Measurements from ENCODE around the gene PARD6G. TPM values are rescaled to one million over a fixed set of nuclear protein-coding genes. Genes with fewer than 3 reads are reported as not detected.
"Not testable (repeated sequence)": the region's sequence is repeated elsewhere in the genome, so short reads cannot be mapped to it uniquely, and the experiment has no call there.

Gene PARD6G
- total RNA-seq, 2 donors from 2014 or later = 2.6 to 3.1 TPM

DNA sequence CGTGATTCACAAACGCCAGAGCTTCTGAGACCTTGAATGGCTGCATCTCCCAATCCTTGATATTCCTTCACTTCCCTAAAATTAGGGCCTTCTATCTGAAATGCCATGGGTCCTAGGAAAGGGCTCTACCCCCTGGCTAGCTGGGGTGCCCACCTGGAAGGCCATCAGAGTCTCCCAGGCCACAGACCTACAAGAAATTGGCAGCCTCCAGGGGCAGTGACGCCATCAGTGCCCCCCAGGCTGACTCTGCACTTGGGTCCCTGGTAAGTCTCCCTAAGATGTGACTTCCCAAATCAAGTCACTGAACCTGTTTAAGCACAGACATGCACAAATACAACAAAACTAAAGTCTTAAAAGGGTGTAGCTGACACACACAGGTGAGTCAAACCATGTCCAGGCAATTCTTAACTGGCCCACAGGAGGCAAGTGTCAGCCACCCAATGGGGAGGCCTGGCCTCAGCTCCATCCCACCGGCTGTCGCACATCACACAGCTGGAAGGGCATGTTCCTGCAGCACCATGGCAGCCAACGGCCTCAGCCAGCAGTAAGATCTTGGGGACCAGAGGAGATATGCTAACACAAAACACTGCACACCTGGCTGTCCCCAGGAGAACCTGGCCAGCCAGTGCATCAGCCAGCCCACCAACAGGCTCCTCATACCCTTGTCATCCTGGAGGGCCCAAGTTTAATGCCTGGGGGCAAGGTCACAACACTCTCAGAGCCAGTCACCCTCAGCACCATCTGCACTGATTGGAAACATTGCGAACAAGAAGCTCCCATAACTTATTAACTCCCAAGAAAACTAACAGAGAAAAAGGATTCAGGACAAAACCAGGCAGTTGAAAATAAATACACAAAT is 5.2 kb downstream of the PARD6G start:
- Histone ChIP-seq H3K9me3 (no peaks in the 10 kb centered on the region), H3K4me3 (no peak overlapping the region), H3K27me3 (no peaks in the 10 kb centered on the region), H3K4me1 (peaks cover 7% of the 10 kb centered on the region), H3K27ac (no peak overlapping the region), H3K36me3 (replicated peaks in 1 of 2; ENCODE audit: insufficient read depth in 1 of 2, low read depth in 2 of 2) (no peaks in the 10 kb centered on the region)
- intact Hi-C loops (cut with DNase I) = no loop called here
- DNase-seq = no peak
- 81 to 88% methylated on average over 6 to 7 of the region's 7 CpGs for WGBS, 2 donors
- ATAC-seq = no peak
- TF ChIP-seq POLR2A (IDR thresholded peaks at IDR 0.05) = no peak
- TF ChIP-seq, protein P1, sequence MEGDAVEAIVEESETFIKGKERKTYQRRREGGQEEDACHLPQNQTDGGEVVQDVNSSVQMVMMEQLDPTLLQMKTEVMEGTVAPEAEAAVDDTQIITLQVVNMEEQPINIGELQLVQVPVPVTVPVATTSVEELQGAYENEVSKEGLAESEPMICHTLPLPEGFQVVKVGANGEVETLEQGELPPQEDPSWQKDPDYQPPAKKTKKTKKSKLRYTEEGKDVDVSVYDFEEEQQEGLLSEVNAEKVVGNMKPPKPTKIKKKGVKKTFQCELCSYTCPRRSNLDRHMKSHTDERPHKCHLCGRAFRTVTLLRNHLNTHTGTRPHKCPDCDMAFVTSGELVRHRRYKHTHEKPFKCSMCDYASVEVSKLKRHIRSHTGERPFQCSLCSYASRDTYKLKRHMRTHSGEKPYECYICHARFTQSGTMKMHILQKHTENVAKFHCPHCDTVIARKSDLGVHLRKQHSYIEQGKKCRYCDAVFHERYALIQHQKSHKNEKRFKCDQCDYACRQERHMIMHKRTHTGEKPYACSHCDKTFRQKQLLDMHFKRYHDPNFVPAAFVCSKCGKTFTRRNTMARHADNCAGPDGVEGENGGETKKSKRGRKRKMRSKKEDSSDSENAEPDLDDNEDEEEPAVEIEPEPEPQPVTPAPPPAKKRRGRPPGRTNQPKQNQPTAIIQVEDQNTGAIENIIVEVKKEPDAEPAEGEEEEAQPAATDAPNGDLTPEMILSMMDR (IDR thresholded peaks at IDR 0.05) = no peak

DNA sequence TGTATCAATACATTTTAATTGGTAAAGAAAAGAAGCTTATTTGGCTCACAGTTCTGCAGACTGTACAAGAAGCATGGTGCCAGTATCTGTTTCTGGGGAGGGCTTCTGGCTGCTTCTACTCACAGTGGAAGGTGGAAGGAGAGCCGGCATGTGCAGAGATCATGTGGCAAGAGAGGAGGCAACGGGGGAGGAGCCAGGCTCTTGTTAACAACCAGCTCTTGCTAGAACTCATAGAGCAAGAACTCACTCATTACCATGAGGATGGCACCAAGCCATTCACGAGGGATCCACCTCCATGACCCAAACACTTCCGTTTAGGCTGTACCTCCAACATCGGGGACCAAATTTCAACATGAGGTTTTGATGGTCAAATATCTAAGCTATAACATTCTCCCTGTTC is 7.5 kb downstream of the PARD6G start:
- Histone ChIP-seq H3K27me3 (no peaks in the 10 kb centered on the region), H3K36me3 (replicated peaks in 1 of 2; ENCODE audit: insufficient read depth in 1 of 2, low read depth in 2 of 2) (no peaks in the 10 kb centered on the region), H3K27ac (no peak overlapping the region), H3K4me3 (no peak overlapping the region), H3K9me3 (no peaks in the 10 kb centered on the region), H3K4me1 (no peaks in the 10 kb centered on the region)
- 81 to 82% methylated on average over 5 of the region's 5 CpGs for WGBS, 2 donors
- no peak for TF ChIP-seq POLR2A (IDR thresholded peaks at IDR 0.05)
- TF ChIP-seq, protein P1 (IDR thresholded peaks at IDR 0.05) = no peak
- DNase-seq (no peak), ATAC-seq (no peak)
- intact Hi-C loops (cut with DNase I) = no loop called here

DNA sequence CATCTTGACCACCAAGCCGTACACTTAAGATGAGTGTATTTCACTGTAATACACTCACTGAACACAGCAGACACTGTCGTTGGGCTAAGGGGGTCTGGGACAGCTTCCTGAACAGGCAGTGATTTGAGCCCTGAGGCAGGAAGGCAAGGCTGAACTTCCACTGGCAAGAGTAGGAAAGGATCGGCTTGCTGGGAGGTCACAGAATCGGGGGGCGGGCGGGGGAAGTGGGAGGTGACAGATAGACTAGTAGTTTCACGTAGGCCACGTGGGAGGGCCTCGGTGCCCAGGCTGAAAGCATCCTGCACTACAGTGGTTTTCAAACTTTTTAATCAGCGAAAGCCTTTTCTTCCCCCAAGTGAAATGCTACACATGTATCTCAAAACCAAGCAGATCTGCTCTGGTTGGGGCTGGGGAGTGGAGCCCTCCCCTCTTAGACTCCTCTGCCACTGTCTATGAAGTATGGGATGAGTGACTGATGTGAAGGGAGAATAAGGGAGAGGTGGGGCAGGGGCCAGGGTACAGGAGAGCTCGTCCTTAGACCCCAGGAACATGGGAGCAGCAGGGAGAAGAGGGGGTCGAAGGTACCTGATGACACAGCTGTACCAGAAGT is 8.6 kb downstream of the PARD6G start:
- Histone ChIP-seq H3K27me3 (no peaks in the 10 kb centered on the region), H3K4me3 (no peak overlapping the region), H3K36me3 (replicated peaks in 1 of 2; ENCODE audit: insufficient read depth in 1 of 2, low read depth in 2 of 2) (no peaks in the 10 kb centered on the region), H3K9me3 (no peaks in the 10 kb centered on the region), H3K4me1 (no peaks in the 10 kb centered on the region), H3K27ac (no peak overlapping the region)
- no peak for DNase-seq
- no peak for TF ChIP-seq POLR2A (IDR thresholded peaks at IDR 0.05)
- TF ChIP-seq, protein P1 (IDR thresholded peaks at IDR 0.05) = no peak
- ATAC-seq = no peak
- 88 to 91% methylated on average over 10 to 12 of the region's 12 CpGs for WGBS, 2 donors
- intact Hi-C loops (cut with DNase I) = no loop called here

DNA sequence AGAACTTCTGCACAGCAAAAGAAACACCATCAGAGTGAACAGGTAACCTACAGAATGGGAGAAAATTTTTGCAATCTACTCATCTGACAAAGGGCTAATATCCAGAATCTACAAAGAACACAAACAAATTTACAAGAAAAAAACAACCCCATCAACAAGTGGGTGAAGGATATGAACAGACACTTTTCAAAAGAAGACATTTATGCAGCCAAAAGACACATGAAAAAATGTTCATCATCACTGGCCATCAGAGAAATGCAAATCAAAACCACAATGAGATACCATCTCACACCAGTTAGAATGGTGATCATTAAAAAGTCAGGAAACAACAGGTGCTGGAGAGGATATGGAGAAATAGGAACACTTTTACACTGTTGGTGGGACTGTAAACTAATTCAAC is 9.8 kb downstream of the PARD6G start:
- H3K27me3 ChIP-seq; ATAC-seq; H3K9me3 ChIP-seq; H3K4me3 ChIP-seq; H3K4me1 ChIP-seq; DNase-seq; intact Hi-C loops (cut with DNase I); H3K27ac ChIP-seq; H3K36me3 ChIP-seq (replicated peaks in 1 of 2; ENCODE audit: insufficient read depth in 1 of 2, low read depth in 2 of 2): not testable (repeated sequence)

DNA sequence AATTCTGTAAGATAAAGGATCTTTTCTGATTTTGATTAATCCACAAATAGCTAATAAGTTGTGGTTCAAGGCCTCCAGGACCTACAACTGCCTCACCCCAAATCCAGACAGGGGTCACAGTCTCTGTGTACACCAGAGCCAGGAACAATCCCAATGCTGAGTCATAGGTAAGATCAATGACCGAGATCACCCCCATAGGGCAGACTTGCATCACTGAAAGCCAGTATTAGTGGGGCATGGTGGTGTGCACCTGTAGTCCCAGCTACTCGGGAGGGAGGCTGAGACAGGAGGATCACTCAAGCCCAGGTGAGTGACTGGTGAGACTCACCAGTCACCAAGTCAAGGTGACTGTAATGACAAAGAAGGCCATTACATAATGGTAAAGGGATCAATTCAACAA is 12.9 kb downstream of the PARD6G start:
- intact Hi-C loops (cut with DNase I) = no loop called here
- Histone ChIP-seq H3K27ac (no peak overlapping the region), H3K4me3 (no peak overlapping the region), H3K9me3 (no peaks in the 10 kb centered on the region), H3K36me3 (replicated peaks in 1 of 2; ENCODE audit: insufficient read depth in 1 of 2, low read depth in 2 of 2) (no peaks in the 10 kb centered on the region), H3K27me3 (no peaks in the 10 kb centered on the region), H3K4me1 (no peaks in the 10 kb centered on the region)
- no peak for DNase-seq
- TF ChIP-seq, protein P1 (IDR thresholded peaks at IDR 0.05) = no peak
- TF ChIP-seq POLR2A (IDR thresholded peaks at IDR 0.05) = no peak
- ATAC-seq = no peak
- 88 to 95% methylated on average over 2 of the region's 2 CpGs for WGBS, 2 donors

All from body of pancreas (tissue), 4 donors.